Testis (tissue), 2 donors: ENCODE data around the gene SMAD1.

Source experiments
- POLR2A ChIP-seq: fragments of 450-650 bp; IDR thresholded peaks from one replicate; pipeline ENCODE4 v1.6.1; 2017; ENCODE audit warnings: antibody characterized with exemption, mild to moderate bottlenecking, moderate library complexity
- TF ChIP-seq, protein P1 (sequence below), 3 experiments: fragments of 450-650 bp in 2 of 3; fragments of 200-600 bp in 1 of 3; sonication (generic) in 1 of 3; IDR thresholded peaks; one replicate each; pipeline ENCODE4 v1.5.1; 2016 to 2019; ENCODE audit warnings: antibody characterized with exemption in 3 of 3, mild to moderate bottlenecking in 2 of 3, moderate library complexity in 1 of 3

- no peak for TF ChIP-seq POLR2A
- TF ChIP-seq, protein P1, sequence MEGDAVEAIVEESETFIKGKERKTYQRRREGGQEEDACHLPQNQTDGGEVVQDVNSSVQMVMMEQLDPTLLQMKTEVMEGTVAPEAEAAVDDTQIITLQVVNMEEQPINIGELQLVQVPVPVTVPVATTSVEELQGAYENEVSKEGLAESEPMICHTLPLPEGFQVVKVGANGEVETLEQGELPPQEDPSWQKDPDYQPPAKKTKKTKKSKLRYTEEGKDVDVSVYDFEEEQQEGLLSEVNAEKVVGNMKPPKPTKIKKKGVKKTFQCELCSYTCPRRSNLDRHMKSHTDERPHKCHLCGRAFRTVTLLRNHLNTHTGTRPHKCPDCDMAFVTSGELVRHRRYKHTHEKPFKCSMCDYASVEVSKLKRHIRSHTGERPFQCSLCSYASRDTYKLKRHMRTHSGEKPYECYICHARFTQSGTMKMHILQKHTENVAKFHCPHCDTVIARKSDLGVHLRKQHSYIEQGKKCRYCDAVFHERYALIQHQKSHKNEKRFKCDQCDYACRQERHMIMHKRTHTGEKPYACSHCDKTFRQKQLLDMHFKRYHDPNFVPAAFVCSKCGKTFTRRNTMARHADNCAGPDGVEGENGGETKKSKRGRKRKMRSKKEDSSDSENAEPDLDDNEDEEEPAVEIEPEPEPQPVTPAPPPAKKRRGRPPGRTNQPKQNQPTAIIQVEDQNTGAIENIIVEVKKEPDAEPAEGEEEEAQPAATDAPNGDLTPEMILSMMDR (IDR thresholded peaks at IDR 0.05) = no peak
These were observed 70.6 kb downstream of the SMAD1 start for GRCh38 chr4:145552181-145552822.
